ENCODE measurements around the gene HLA-DQB1.
A peak's percentile ranks its signal among the peaks of the same experiment; 100 is the strongest.
"Not testable (repeated sequence)": the region's sequence is repeated elsewhere in the genome, so short reads cannot be mapped to it uniquely, and the experiment has no call there.

Gene HLA-DQB1

DNA sequence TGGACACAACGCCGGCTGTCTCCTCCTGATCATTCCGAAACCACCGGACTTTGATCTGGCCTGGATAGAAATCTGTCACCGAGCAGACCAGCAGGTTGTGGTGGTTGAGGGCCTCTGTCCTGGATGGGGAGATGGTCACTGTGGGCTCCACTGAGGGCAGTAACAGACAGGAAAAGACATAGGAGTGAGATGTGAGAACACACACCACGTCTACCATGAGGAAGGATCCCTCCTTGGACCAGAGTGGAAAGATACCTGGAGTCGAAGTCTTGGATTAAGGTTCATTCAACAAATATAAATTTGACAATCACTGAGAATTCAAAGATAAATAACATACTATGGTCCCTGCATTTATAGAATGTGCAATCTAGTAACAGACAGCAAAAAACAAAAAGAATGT is 4.4 kb downstream of the HLA-DQB1 start:
- Histone ChIP-seq H3K23ac (ENCODE audit: low read length) (no peak overlapping the region), H2BK5ac (ENCODE audit: low read length) (no peak overlapping the region), H3K4me2 (ENCODE audit: low read length) (no peak overlapping the region), H4K8ac (ENCODE audit: low read depth, low read length) (no peak overlapping the region), H3K4me1 (ENCODE audit: control insufficient read depth, low read depth, low read length) (no peaks in the 10 kb centered on the region), H3K79me2 (ENCODE audit: control insufficient read depth, insufficient read depth, low read length) (no peaks in the 10 kb centered on the region), H4K5ac (ENCODE audit: low read length) (no peak overlapping the region), H3K18ac (ENCODE audit: low read length) (no peak overlapping the region), H3K79me1 (ENCODE audit: low read length) (no peaks in the 10 kb centered on the region), H3K56ac (ENCODE audit: low read length) (no peak overlapping the region), H3K27ac (ENCODE audit: low read depth, low read length) (no peak overlapping the region), H3K27me3 (ENCODE audit: insufficient read depth, low read length, poor library complexity) (no peaks in the 10 kb centered on the region), H3K36me3 (ENCODE audit: control insufficient read depth, insufficient read depth, low read length) (no peaks in the 10 kb centered on the region), H2BK15ac (replicated peaks; ENCODE audit: low read depth) (no peak overlapping the region), H3K4me3 (ENCODE audit: low read length) (no peak overlapping the region), H2AK5ac (ENCODE audit: low read length) (no peak overlapping the region), H3K4ac (ENCODE audit: low read depth, low read length) (no peak overlapping the region), H2BK120ac (ENCODE audit: low read depth, low read length) (no peak overlapping the region), H3K9ac (ENCODE audit: low read length) (no peak overlapping the region)
- DNase-seq = no peak
- no CpG with 5 or more reads among the region's 7 CpGs for WGBS (ENCODE audit: extremely low coverage, insufficient coverage, low lambda C conversion rate)

GRCh38 chr6:32659856-32660595 is 6.4 kb downstream of the HLA-DQB1 start:
- Histone ChIP-seq H4K5ac (ENCODE audit: low read length) (no peak overlapping the region), H3K4me3 (ENCODE audit: low read length) (no peak overlapping the region), H2AK5ac (ENCODE audit: low read length) (no peak overlapping the region), H3K4ac (ENCODE audit: low read depth, low read length) (no peak overlapping the region), H2BK15ac (replicated peaks; ENCODE audit: low read depth) (no peak overlapping the region), H3K27me3 (ENCODE audit: insufficient read depth, low read length, poor library complexity) (no peaks in the 10 kb centered on the region), H2BK5ac (ENCODE audit: low read length) (no peak overlapping the region), H3K79me1 (ENCODE audit: low read length) (no peaks in the 10 kb centered on the region), H3K4me1 (ENCODE audit: control insufficient read depth, low read depth, low read length) (no peaks in the 10 kb centered on the region), H2BK120ac (ENCODE audit: low read depth, low read length) (no peak overlapping the region), H3K23ac (ENCODE audit: low read length) (no peak overlapping the region), H3K18ac (ENCODE audit: low read length) (no peak overlapping the region), H3K36me3 (ENCODE audit: control insufficient read depth, insufficient read depth, low read length) (no peaks in the 10 kb centered on the region), H3K56ac (ENCODE audit: low read length) (no peak overlapping the region), H4K8ac (ENCODE audit: low read depth, low read length) (no peak overlapping the region), H3K79me2 (ENCODE audit: control insufficient read depth, insufficient read depth, low read length) (no peaks in the 10 kb centered on the region), H3K9ac (ENCODE audit: low read length) (no peak overlapping the region), H3K4me2 (ENCODE audit: low read length) (no peak overlapping the region), H3K27ac (ENCODE audit: low read depth, low read length) (no peak overlapping the region)
- no CpG with 5 or more reads among the region's 4 CpGs for WGBS (ENCODE audit: extremely low coverage, insufficient coverage, low lambda C conversion rate)
- no peak for DNase-seq

GRCh38 chr6:32658268-32658897 is 8.1 kb downstream of the HLA-DQB1 start:
- H3K36me3 ChIP-seq (ENCODE audit: control insufficient read depth, insufficient read depth, low read length) = no peaks in the 10 kb centered on the region
- no peak overlapping the region for H3K4me2 ChIP-seq (ENCODE audit: low read length)
- H3K18ac ChIP-seq (ENCODE audit: low read length) = no peak overlapping the region
- no peaks in the 10 kb centered on the region for H3K79me2 ChIP-seq (ENCODE audit: control insufficient read depth, insufficient read depth, low read length)
- H2BK15ac ChIP-seq (replicated peaks; ENCODE audit: low read depth) = no peak overlapping the region
- no peak for DNase-seq
- H3K4ac ChIP-seq (ENCODE audit: low read depth, low read length) = no peak overlapping the region
- H2BK5ac ChIP-seq (ENCODE audit: low read length) = no peak overlapping the region
- H3K4me1 ChIP-seq (ENCODE audit: control insufficient read depth, low read depth, low read length) = no peaks in the 10 kb centered on the region
- H2BK120ac ChIP-seq (ENCODE audit: low read depth, low read length) = no peak overlapping the region
- no peak overlapping the region for H3K56ac ChIP-seq (ENCODE audit: low read length)
- no peak overlapping the region for H3K23ac ChIP-seq (ENCODE audit: low read length)
- H4K8ac ChIP-seq (ENCODE audit: low read depth, low read length) = no peak overlapping the region
- H3K79me1 ChIP-seq (ENCODE audit: low read length) = no peaks in the 10 kb centered on the region
- no peaks in the 10 kb centered on the region for H3K27me3 ChIP-seq (ENCODE audit: insufficient read depth, low read length, poor library complexity)
- H4K5ac ChIP-seq (ENCODE audit: low read length) = no peak overlapping the region
- no peak overlapping the region for H3K4me3 ChIP-seq (ENCODE audit: low read length)
- no peak overlapping the region for H3K9ac ChIP-seq (ENCODE audit: low read length)
- H3K27ac ChIP-seq (ENCODE audit: low read depth, low read length) = no peak overlapping the region
- no CpG with 5 or more reads among the region's 6 CpGs for WGBS (ENCODE audit: extremely low coverage, insufficient coverage, low lambda C conversion rate)
- no peak overlapping the region for H2AK5ac ChIP-seq (ENCODE audit: low read length)

DNA sequence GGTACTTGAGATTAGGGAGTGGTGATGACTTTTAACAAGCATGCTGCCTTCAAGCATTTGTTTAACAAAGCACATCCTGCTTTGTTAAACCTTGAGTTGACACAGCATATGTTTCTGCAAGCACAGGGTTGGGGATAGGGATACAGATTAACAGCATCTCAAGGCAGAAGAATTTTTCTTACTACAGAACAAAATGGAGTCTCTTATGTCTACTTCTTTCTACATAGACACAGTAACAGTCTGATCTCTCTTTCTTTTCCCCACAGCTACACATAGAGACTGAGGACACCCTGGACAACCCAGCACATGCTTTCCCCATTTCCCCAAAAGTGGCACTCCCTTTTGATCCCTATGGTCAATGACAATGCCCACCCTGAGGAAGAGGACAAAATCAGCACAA is 8.6 kb downstream of the HLA-DQB1 start:
- not testable (repeated sequence) for H3K18ac ChIP-seq (ENCODE audit: low read length); H3K4me1 ChIP-seq (ENCODE audit: control insufficient read depth, low read depth, low read length); H4K8ac ChIP-seq (ENCODE audit: low read depth, low read length); H3K79me2 ChIP-seq (ENCODE audit: control insufficient read depth, insufficient read depth, low read length); H2BK120ac ChIP-seq (ENCODE audit: low read depth, low read length); H2BK15ac ChIP-seq (replicated peaks; ENCODE audit: low read depth); H3K4me2 ChIP-seq (ENCODE audit: low read length); H3K23ac ChIP-seq (ENCODE audit: low read length); H3K4me3 ChIP-seq (ENCODE audit: low read length); H3K27me3 ChIP-seq (ENCODE audit: insufficient read depth, low read length, poor library complexity); H3K36me3 ChIP-seq (ENCODE audit: control insufficient read depth, insufficient read depth, low read length); H4K5ac ChIP-seq (ENCODE audit: low read length); H3K27ac ChIP-seq (ENCODE audit: low read depth, low read length); H3K79me1 ChIP-seq (ENCODE audit: low read length); H3K9ac ChIP-seq (ENCODE audit: low read length); H2AK5ac ChIP-seq (ENCODE audit: low read length); H3K4ac ChIP-seq (ENCODE audit: low read depth, low read length); H2BK5ac ChIP-seq (ENCODE audit: low read length); H3K56ac ChIP-seq (ENCODE audit: low read length)
- DNase-seq = peak; percentile 6

GRCh38 chr6:32657329-32657728 is 9.1 kb downstream of the HLA-DQB1 start:
- not testable (repeated sequence) for H3K27me3 ChIP-seq (ENCODE audit: insufficient read depth, low read length, poor library complexity); H3K36me3 ChIP-seq (ENCODE audit: control insufficient read depth, insufficient read depth, low read length)

More at GRCh38 chr6:32657329-32657728, 9.1 kb downstream of the HLA-DQB1 start:
- not testable (repeated sequence) for H3K23ac ChIP-seq (ENCODE audit: low read length); H3K79me1 ChIP-seq (ENCODE audit: low read length); H3K4ac ChIP-seq (ENCODE audit: low read depth, low read length); H4K5ac ChIP-seq (ENCODE audit: low read length); H3K9ac ChIP-seq (ENCODE audit: low read length); H2BK15ac ChIP-seq (replicated peaks; ENCODE audit: low read depth); H3K4me1 ChIP-seq (ENCODE audit: control insufficient read depth, low read depth, low read length); H3K27ac ChIP-seq (ENCODE audit: low read depth, low read length); H3K79me2 ChIP-seq (ENCODE audit: control insufficient read depth, insufficient read depth, low read length); H2AK5ac ChIP-seq (ENCODE audit: low read length); H2BK120ac ChIP-seq (ENCODE audit: low read depth, low read length); H4K8ac ChIP-seq (ENCODE audit: low read depth, low read length); H3K4me2 ChIP-seq (ENCODE audit: low read length); H3K18ac ChIP-seq (ENCODE audit: low read length); H3K56ac ChIP-seq (ENCODE audit: low read length); DNase-seq; H2BK5ac ChIP-seq (ENCODE audit: low read length); H3K4me3 ChIP-seq (ENCODE audit: low read length)
- no CpG with 5 or more reads among the region's 6 CpGs for WGBS (ENCODE audit: extremely low coverage, insufficient coverage, low lambda C conversion rate)

Data from mesendoderm (in vitro differentiated cells).